ENCODE measurements around the gene CPSF3.
"Not testable (repeated sequence)": the region's sequence is repeated elsewhere in the genome, so short reads cannot be mapped to it uniquely, and the experiment has no call there.

The CPSF3 gene

DNA sequence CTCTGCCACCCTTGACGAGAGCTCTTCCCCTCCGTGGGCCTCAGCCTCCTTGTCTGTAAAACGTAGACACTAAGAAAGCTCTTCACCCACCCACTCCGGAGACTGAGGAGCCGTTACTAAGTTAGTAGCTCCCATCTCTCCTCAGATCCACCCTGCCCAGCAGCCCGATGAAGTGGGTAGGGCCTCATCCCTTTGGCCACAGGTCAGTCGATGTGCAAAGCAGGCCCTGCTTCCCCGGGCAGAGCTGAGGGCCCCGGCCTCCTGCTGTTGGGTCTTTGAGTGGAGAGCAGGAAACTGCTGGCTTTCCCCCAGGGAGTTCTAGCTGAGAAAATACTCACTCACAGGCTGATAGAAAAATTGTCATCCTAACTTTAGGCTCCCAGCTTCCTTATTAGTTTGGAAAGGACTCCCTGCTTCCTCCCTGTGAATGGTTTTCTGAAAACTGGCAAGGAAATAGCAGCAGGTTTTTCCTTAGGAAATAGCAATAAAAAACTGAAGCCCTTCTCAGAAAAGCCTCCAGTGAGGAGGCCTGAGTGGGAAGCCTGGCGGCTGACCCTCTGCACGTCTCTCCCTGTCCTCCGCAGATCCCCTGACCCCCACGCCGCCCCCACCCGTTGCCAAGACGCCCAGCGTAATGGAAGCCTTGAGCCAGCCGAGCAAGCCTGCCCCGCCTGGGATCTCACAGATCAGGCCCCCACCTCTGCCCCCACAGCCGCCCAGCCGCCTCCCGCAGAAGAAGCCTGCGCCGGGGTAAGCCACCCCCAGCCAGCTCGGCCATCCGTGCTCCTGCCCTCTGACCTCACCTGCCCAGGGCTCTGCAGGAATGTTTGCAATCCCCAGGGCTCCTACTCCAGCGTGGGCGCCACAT is 30.3 kb upstream of the CPSF3 start:
- Histone ChIP-seq H3F3A (ENCODE audit: low read depth) (no peaks in the 10 kb centered on the region), H3K9me3 (ENCODE audit: insufficient read depth, low read depth, low read length) (no peaks in the 10 kb centered on the region), H3K4me2 (ENCODE audit: low read depth, low read length, poor library complexity, severe bottlenecking) (no peak overlapping the region), H3K4me1 (ENCODE audit: insufficient read depth, low read length, poor library complexity, severe bottlenecking) (no peaks in the 10 kb centered on the region), H2AFZ (ENCODE audit: low read length) (no peak overlapping the region), H3K9me2 (replicated peaks; ENCODE audit: low read depth, low read length) (no peaks in the 10 kb centered on the region), H3K9ac (ENCODE audit: low read depth, low read length, poor library complexity, severe bottlenecking) (no peak overlapping the region), H3K27me3 (ENCODE audit: insufficient read depth, low read length, poor library complexity, severe bottlenecking) (no peaks in the 10 kb centered on the region), H3K79me2 (ENCODE audit: insufficient read depth, low read length) (no peaks in the 10 kb centered on the region), H3K4me3 (ENCODE audit: low read length, poor library complexity, severe bottlenecking) (no peak overlapping the region), H4K20me1 (ENCODE audit: insufficient read depth, low read length, poor library complexity, severe bottlenecking) (no peaks in the 10 kb centered on the region), H3K36me3 (ENCODE audit: insufficient read depth, low read length) (peaks cover 19% of the 10 kb centered on the region; the same call in 1 of the 2 replicates)
- no peak for TF ChIP-seq EZH2phosphoT487 (IDR thresholded peaks at IDR 0.05; ENCODE audit: borderline replicate concordance)
- TF ChIP-seq CTCF (conservative IDR thresholded peaks at IDR 0.05; ENCODE audit: low read length): no peak

- no peaks in the 10 kb centered on the region for H3K27me3 ChIP-seq (ENCODE audit: insufficient read depth, low read length, poor library complexity, severe bottlenecking)
Observed at GRCh38 chr2:9394816-9395215, 28.6 kb upstream of the CPSF3 start.

DNA sequence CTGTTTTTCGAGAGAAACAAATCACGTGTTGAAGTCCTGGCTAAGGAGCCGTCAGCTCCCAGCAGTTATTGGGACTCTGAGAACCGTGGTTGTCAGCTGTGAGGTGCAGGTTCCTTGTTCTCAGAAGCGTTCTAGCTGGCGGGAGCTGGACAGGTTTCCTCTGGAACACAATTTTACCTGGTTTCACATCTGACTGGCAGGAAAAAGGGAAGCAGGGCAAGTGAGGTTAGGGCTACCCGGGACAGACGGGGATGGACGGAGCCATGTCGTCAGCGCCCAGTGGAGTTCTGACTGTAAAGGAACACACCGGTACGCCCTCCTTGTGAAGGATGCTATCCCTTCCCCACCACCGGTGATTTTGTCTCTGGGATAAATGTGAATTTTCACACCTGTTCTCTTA is 26.3 kb upstream of the CPSF3 start:
- Histone ChIP-seq H4K20me1 (ENCODE audit: insufficient read depth, low read length, poor library complexity, severe bottlenecking) (no peaks in the 10 kb centered on the region), H3F3A (ENCODE audit: low read depth) (peaks cover 3% of the 10 kb centered on the region; the same call in 1 of the 2 replicates), H3K36me3 (ENCODE audit: insufficient read depth, low read length) (peaks cover 8% of the 10 kb centered on the region; the same call in 1 of the 2 replicates), H3K9me3 (ENCODE audit: insufficient read depth, low read depth, low read length) (no peaks in the 10 kb centered on the region), H3K4me1 (ENCODE audit: insufficient read depth, low read length, poor library complexity, severe bottlenecking) (peaks cover 7% of the 10 kb centered on the region), H3K4me2 (ENCODE audit: low read depth, low read length, poor library complexity, severe bottlenecking) (no peak overlapping the region), H3K9ac (ENCODE audit: low read depth, low read length, poor library complexity, severe bottlenecking) (no peak overlapping the region), H3K4me3 (ENCODE audit: low read length, poor library complexity, severe bottlenecking) (no peak overlapping the region), H3K79me2 (ENCODE audit: insufficient read depth, low read length) (no peaks in the 10 kb centered on the region), H2AFZ (ENCODE audit: low read length) (no peak overlapping the region), H3K9me2 (replicated peaks; ENCODE audit: low read depth, low read length) (no peaks in the 10 kb centered on the region), H3K27me3 (ENCODE audit: insufficient read depth, low read length, poor library complexity, severe bottlenecking) (no peaks in the 10 kb centered on the region)
- TF ChIP-seq CTCF (conservative IDR thresholded peaks at IDR 0.05; ENCODE audit: low read length): no peak

More at GRCh38 chr2:9394816-9395215, 28.6 kb upstream of the CPSF3 start:
- H3K36me3 ChIP-seq (ENCODE audit: insufficient read depth, low read length): peaks cover 12% of the 10 kb centered on the region; the same call in 1 of the 2 replicates
- H2AFZ ChIP-seq (ENCODE audit: low read length): no peak overlapping the region
- no peaks in the 10 kb centered on the region for H4K20me1 ChIP-seq (ENCODE audit: insufficient read depth, low read length, poor library complexity, severe bottlenecking)
- H3K4me1 ChIP-seq (ENCODE audit: insufficient read depth, low read length, poor library complexity, severe bottlenecking): peaks cover 6% of the 10 kb centered on the region
- H3K79me2 ChIP-seq (ENCODE audit: insufficient read depth, low read length): no peaks in the 10 kb centered on the region
- H3K9me3 ChIP-seq (ENCODE audit: insufficient read depth, low read depth, low read length): no peaks in the 10 kb centered on the region
- no peak for TF ChIP-seq CTCF (conservative IDR thresholded peaks at IDR 0.05; ENCODE audit: low read length)
- H3K9me2 ChIP-seq (replicated peaks; ENCODE audit: low read depth, low read length): no peaks in the 10 kb centered on the region
- H3K4me2 ChIP-seq (ENCODE audit: low read depth, low read length, poor library complexity, severe bottlenecking): no peak overlapping the region
- no peak overlapping the region for H3K9ac ChIP-seq (ENCODE audit: low read depth, low read length, poor library complexity, severe bottlenecking)
- peaks cover 1% of the 10 kb centered on the region; the same call in 1 of the 2 replicates for H3F3A ChIP-seq (ENCODE audit: low read depth)
- no peak overlapping the region for H3K4me3 ChIP-seq (ENCODE audit: low read length, poor library complexity, severe bottlenecking)

DNA sequence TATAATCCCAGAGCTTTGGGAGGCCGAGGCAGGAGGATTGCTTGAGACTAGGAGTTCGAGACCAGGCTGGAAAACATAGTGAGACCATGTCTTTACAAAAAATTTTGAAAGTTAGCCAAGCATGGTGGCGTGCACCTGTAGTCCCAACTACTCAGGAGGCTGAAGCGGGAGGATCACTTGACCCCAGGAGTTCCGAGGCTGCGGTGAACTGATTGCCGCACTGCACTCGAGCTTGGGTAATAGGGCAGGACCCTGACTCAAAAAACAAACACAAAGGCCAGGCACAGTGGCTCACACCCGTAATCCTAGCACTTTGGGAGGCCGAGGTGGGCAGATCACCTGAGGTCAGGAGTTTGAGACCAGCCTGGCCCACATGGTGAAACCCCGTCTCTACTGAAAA is 25.2 kb upstream of the CPSF3 start:
- peaks cover 13% of the 10 kb centered on the region; the same call in 1 of the 2 replicates for H3K36me3 ChIP-seq (ENCODE audit: insufficient read depth, low read length)
- not testable (repeated sequence) for H3K4me3 ChIP-seq (ENCODE audit: low read length, poor library complexity, severe bottlenecking); H3K9me2 ChIP-seq (replicated peaks; ENCODE audit: low read depth, low read length); H2AFZ ChIP-seq (ENCODE audit: low read length); H3K27me3 ChIP-seq (ENCODE audit: insufficient read depth, low read length, poor library complexity, severe bottlenecking); H4K20me1 ChIP-seq (ENCODE audit: insufficient read depth, low read length, poor library complexity, severe bottlenecking); H3K79me2 ChIP-seq (ENCODE audit: insufficient read depth, low read length); H3F3A ChIP-seq (ENCODE audit: low read depth); H3K4me2 ChIP-seq (ENCODE audit: low read depth, low read length, poor library complexity, severe bottlenecking); H3K9ac ChIP-seq (ENCODE audit: low read depth, low read length, poor library complexity, severe bottlenecking); H3K4me1 ChIP-seq (ENCODE audit: insufficient read depth, low read length, poor library complexity, severe bottlenecking); H3K9me3 ChIP-seq (ENCODE audit: insufficient read depth, low read depth, low read length)
